Measurements from ENCODE around the gene TKT.
A peak's percentile ranks its signal among the peaks of the same experiment; 100 is the strongest.
"Not testable (repeated sequence)": the region's sequence is repeated elsewhere in the genome, so short reads cannot be mapped to it uniquely, and the experiment has no call there.

TKT gene

DNA sequence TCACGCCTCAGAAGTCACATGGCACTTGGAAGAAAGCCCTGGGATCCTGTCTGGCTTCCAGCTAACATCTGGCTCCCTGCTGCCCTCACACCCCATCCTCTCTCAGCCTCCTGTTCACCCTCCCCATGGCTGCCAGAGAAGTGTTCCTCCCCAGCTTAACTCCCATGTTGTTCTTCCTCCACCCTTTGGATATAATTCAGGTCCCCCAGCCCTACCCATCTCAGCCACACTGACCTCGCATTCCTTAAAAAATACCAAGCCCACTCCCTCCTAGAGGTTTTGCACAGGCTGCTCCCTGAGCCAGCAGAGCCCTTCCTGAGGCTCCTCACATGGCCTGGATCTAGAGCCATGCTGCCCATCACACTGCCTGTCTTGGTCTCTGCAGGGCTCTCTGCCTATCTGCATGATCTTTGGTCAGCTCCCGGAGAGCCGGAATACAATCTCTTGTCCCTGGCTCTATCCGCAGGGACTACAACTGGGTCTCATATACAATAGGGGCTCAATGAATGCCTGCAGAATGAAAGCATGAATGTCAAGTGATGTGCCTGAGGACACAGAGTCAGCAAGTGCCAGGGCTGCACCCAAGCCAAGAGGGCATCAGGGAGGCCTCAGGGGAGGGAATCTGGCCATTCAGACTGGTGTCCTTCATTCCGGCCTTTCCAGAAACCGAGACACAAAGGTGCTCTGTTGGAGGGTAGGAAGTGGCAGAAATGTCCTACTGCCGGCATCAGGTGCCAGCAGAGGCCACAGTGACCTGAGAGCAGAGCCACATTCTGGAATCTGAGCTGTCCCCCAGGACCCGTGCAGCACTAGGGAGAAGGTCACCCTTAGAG, 3.8 kb upstream of the TKT start:
- no peak for DNase-seq

GRCh38 chr3:53258600-53259426, 3.0 kb upstream of the TKT start:
- no peak for DNase-seq

- DNase-seq, result no peak
Measured at GRCh38 chr3:53257465-53257864, 1.6 kb upstream of the TKT start.

- DNase-seq, result no peak
Measured at GRCh38 chr3:53256704-53257055, 858 bp upstream of the TKT start.

DNA sequence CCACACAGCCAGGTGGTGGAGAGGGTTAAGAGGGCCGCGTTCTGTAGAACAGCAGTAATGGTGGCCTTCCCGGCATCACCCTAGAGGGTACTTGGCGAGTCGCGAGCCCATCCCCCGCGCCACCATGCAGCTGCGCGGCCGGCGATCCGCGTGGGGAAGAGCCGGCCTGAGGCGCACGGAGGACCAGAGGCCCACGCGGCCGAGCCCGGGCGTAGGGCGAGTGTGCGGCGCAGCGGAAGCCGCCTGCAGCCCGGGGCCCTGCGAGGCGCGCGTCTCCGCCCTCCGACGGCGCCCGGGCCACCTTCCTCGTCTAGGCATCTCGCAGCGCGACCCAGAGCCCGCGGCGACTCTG, 423 bp downstream of the TKT start:
- DNase-seq, result peak; percentile 41

DNA sequence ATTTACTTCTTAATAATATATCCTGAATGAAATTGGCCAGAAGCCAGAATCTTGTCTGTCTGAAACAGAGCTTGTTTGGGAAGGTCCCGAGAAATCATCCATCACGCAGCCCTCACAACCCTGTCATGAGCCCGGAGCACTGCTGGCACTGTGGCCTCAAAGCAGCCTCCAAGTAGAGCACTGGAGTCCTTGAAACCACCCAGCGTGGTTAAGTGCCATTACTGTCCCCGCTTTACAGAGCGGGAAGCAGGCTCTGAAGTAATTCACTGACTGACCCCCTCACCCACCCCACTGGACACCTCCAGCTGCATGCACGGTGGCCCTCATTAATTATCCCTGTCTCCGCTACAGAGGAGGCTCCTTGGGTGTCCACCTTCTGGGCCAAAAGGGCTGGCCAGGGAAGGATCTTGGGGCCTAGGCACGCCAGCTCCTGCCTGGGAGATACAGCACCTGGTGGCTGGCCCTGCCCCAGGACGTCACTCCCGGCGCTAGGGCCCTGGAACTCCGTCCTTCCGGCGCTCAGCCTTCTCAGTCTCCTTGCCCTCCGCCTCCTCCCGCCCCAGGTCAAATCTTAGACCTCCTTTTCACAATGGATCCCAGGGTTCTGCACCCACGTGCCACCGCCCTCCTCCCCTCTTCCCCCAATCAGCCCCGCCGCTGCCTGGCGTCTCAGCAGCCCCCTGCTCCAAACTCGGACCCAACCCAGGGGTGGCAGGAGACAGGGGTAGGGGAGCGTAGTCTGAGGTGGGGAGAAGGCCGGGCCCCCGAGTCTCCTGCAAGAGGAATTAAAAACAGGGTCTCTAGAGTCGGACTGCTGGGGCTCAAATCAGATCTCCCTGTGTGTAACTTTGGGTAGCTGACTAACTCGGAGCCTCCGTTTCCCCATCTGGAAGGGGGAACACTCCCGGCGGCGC, 1.1 kb downstream of the TKT start:
- peak; percentile 55 for DNase-seq

DNA sequence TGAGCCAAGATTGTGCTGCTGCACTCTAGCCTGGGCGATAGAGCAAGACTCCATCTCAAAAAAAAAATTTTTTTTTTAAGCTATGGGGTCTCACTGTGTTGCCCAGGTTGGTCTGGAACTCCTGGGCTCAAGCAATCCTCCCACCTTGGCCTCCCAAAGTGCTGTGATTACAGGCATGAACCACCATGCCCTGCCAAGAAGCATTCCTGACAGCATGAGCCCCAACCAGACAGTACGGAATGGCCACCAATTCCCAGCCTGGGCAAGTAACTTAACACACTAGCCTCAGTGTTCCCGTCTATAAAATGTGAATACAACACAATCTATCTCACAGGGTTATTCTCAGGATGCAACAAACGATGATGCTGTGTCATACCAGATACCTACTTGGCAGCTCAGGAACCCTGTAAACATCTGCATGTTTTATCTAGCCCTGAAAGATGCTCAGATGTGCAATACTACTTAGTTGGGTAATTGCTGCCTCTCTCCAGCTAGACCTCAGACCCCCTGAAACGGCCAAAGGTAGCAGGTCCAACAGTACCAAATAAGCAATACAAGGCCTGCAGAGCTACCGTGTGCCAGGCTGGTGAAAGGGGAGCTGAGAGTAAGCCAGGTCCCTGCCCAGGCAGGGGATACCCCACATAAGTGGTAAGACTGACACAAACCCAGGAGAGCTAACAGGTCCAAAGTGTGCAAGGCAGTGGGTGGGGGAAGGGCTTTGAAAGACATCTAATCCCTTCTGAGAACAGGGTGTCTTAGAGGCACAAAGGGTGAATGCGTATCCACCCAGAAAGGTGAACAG, 1.9 kb downstream of the TKT start:
- DNase-seq, result no peak

- DNase-seq, result not testable (repeated sequence)
Measured at GRCh38 chr3:53252947-53253322, 2.9 kb downstream of the TKT start.

DNA sequence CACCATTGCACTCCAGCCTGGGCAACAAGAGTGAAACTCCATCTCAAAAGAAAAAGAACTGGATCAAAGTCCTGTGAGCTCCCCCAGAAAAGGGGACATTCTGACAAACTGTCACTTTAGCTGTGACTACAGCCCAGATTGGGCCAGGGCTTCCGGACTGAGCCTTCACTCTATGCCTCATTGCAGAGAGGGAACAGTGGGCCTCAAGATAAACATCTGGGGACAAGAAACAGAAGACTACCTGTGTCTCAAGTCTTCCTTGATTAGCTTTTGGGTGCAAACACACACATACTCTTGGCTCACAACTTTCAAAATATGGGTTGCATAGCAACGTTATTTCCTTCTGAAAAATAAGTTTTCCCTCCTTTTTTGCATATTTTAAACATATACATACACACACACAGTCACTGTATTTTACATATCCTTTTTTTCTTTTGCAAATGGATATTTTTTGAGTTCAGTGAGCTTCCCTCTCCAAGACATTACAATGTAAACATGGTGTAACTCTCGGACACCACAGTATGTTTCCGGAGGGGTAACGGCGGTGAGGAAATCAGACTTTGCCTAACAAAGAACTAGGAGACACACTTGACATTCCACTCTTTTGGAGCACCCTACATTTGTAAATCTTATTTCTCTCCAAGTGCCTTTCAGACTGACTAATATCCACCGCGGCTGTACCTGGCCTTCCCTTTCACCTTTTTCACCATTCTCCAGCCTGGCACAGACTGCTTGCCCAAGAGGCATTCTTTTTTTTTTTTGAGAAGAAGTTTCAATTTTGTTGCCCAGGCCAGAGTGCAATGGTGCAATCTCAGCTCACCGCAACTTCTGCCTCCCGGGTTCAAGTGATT, 3.5 kb downstream of the TKT start:
- DNase-seq, result no peak

- DNase-seq, result no peak
Measured at GRCh38 chr3:53250881-53251605, 4.8 kb downstream of the TKT start.

DNA sequence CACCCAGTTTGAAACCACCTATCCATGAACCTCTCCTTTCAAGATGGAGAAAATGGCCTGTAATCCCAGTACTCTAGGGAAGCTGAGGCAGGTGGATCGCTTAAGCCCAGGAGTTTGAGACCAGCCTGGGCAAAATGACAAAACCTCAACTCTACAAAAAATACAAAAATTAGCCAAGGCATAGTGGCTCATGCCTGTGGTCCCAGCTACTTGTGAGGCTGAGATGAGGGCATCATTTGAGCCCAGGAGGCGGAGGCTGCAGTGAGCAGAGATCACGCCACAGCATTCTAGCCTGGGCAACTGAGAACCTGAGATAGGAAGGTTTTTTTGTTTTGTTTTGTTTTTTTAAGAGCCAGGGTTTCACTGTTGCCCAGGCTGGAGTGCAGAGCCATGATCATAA, 5.4 kb downstream of the TKT start:
- DNase-seq, result no peak

DNA sequence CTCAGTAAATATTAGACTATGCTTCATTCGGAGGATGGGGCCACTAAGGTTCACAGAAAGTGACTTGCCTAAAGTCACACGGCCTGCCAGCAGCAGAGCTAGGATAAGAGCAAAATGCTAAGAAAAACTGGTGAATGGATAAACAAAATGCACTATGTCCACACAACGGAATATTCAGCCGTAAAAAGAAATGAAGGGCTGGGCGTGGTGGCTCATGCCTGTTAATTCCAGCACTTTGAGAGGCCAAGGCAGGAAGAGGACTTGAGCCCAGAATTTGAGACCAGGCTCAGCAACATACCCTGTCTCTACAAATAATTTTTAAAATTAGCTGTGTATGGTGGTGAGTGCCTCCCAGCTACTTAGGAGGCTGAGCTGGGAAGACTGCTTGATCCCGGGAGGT, 7.7 kb downstream of the TKT start:
- no peak for DNase-seq

GRCh38 chr3:53247619-53248018, 8.2 kb downstream of the TKT start:
- no peak for DNase-seq

DNA sequence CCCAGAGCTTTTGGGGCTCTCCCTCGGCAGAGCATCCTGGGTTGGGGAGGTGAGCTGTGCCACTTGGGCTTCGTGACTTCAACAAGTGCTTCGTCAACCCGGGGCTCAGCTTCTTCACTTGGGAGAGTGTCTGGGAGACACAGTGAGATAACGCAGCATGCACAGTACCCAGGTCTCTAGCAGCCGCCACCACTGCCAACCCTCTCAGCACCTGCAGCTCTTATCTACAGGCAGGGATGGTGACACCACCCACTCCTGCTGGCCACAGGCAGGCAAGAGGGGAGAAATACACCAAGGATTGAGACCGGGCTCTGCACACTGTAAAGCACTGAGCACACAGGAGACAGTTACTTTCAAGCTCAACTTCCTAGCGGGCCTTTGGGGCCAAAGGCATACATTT, 11.6 kb downstream of the TKT start:
- no peak for DNase-seq

DNA sequence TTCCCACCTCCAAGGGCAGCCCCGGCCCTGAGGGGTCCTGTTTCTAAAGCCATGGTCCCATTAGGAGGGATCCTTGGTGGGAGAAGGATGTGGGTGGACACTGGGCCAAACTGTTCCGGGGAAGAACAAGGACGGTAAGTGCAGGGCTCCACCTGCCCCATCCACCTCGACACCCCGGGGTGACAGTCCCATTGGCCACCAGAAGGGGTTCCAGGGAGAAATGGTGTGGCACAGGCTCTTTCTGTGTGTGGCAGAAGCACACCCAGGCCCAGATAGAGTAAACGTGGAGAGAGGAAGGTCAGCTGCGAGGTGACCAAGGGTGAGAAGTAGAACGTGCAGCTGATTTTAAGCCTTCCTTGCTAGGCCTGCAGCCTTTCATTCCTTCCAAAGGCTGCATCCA, 12.0 kb downstream of the TKT start:
- DNase-seq, result no peak

GRCh38 chr3:53243165-53243564, 12.7 kb downstream of the TKT start:
- no peak for DNase-seq

GRCh38 chr3:53242642-53243041, 13.2 kb downstream of the TKT start:
- no peak for DNase-seq

DNA sequence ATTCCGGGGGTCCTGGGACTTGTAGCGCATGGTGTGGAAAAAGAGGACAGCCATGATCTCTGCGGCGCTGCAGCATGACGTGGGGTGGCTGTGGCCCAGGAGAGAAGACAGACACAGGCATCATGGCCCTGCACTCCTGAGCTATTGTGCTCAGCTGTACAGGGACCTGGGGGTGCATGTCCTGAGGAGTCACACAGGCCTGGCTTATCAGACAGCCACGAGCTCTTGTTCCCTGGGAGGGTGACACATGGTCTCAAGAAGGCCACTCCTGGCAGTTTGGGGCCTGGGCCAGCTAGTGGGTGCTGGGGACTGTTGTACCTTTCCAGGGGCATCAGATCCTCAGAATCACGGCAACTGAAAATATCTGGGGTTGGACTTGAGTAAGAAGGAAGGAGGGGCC, 13.7 kb downstream of the TKT start:
- DNase-seq, result no peak

GRCh38 chr3:53240989-53241972, 14.5 kb downstream of the TKT start:
- no peak for DNase-seq

DNA sequence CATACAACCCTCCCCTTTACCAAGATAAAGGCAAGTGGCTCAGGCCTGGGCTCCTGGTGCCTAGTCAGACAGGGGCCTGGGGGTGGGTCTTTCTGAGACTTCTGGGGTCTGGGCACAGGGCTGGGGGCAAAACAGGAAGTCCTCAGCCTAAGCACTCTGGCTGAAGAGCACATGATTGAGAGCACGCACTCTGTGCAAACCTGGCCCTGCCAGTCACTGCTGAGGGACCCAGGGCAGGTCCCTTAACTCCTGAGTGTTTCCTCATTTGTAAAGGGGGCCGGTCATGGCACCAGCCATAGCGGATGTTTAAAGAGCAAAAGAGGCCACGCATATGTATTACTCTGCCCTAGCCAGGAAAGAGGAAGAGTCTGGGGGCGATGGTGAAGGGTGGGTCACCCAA, 16.0 kb downstream of the TKT start:
- no peak for DNase-seq

Data from activated naive CD4-positive, alpha-beta T cell treated with Interleukin-2 at 50 U/mL for 16 hours (primary cell).